DND-41 (cell line): ENCODE measurements around the gene SLC6A16.
"Not testable (repeated sequence)": the region's sequence is repeated elsewhere in the genome, so short reads cannot be mapped to it uniquely, and the experiment has no call there.

Experiments used
- EZH2 ChIP-seq: IDR thresholded peaks from 3 replicates; pipeline ENCODE4 v1.6.1; 2012; ENCODE audit warnings: borderline replicate concordance, low read depth, mild to moderate bottlenecking, moderate library complexity, low read length, inconsistent platforms; ENCODE audit not compliant: severe bottlenecking
- TF ChIP-seq, protein P1 (sequence below): IDR thresholded peaks from 2 replicates; pipeline ENCODE4 v1.5.1; 2012; ENCODE audit warnings: borderline replicate concordance, low read length, moderate library complexity, mild to moderate bottlenecking; ENCODE audit not compliant: poor library complexity, severe bottlenecking; ENCODE audit errors: extremely low read depth

- not testable (repeated sequence) for TF ChIP-seq EZH2
- TF ChIP-seq, protein P1, sequence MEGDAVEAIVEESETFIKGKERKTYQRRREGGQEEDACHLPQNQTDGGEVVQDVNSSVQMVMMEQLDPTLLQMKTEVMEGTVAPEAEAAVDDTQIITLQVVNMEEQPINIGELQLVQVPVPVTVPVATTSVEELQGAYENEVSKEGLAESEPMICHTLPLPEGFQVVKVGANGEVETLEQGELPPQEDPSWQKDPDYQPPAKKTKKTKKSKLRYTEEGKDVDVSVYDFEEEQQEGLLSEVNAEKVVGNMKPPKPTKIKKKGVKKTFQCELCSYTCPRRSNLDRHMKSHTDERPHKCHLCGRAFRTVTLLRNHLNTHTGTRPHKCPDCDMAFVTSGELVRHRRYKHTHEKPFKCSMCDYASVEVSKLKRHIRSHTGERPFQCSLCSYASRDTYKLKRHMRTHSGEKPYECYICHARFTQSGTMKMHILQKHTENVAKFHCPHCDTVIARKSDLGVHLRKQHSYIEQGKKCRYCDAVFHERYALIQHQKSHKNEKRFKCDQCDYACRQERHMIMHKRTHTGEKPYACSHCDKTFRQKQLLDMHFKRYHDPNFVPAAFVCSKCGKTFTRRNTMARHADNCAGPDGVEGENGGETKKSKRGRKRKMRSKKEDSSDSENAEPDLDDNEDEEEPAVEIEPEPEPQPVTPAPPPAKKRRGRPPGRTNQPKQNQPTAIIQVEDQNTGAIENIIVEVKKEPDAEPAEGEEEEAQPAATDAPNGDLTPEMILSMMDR, result not testable (repeated sequence)
These were observed 6.2 kb upstream of the SLC6A16 start for GRCh38 chr19:49331187-49331586.
